NCI-H446 treated with DMSO at 0.1 percent for 48 hours (cell line): ENCODE data around the gene PDGFRB.
A peak's percentile ranks its signal among the peaks of the same experiment; 100 is the strongest.

Experiments
- DNase-seq: peaks from one replicate; lab custom pipeline; 2025; lab: John Stamatoyannopoulos, UW

Gene PDGFRB

DNA sequence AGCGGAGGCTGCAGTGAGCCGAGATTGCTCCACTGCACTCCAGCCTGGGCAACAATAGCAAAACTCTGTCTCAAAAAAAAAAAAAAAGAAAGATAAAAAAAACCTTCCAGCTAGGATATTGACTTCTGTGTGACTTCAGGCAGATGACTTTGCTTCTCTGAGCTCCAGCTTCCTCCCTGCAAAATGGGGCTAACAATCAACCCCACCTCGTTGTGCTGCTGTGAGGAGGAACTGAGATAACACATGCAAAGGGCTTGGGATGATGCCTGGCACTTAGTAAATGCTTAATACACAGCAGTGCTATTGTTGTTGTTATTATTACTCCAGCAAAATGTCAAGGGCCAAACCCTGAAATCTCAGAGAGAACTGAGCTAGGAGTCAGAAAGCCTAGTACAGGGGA, 7.4 kb upstream of the PDGFRB start:
- no peak for DNase-seq

DNA sequence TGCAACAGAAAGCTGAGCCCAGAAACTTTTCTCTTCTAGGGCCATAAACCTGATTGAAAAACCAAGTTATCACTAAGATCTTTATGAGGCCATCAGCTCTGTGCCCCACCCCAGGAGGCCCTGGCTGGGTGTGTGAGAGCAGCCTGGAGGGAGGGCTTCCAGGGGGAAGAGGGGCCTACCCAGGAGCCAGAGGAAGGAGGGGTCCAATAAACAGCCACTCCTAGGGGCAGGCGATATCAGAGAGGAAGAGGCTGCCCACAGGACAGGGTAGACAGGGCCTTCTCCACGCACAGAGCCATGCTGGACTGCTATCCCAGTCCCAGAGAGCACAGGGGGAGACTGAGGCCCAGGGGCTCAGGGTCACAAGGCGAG, 6.5 kb upstream of the PDGFRB start:
- no peak for DNase-seq

DNA sequence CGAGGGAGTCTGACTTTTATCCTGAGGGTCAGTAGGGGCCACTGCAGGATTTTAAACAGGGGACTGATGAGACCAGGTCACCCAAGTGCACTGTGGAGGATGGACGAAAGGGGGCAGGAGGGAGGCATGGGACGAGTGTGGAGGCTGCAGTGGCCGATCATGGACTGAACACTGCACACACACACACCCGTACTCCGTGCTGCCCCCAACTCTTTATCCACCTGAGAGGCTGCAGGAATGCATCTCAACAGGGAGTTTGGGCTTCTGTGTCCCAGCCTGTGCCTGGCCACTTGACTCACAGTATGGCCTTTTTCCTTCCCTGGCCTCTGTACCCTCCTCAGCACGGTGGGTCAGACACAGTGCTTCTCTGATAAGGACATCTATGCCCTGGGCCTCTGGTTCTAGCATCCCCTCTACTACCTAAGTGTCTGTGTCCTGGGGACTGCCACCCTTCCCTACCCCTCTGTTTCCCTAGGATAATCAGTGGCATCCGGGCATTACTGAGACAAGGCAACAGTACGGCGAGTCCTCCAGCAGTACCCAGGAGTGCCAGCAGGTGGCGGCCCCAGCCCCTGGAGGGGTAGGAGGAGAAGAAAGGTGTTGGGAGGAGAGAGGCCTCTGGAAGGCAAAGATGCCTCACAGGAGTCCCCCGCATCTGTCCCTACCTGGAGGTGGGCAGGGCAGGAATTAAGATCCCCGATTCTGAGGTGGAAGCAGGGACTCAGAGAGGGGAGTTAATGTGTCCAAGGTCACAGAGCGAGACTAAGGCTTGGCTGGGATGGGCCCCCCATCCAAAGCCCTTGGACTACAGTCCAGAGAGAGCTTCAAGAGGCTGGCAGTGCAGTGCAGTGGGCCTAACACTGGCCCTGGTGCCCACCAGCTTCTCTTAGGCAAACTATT, 5.8 kb upstream of the PDGFRB start:
- peak; percentile 23 for DNase-seq

DNA sequence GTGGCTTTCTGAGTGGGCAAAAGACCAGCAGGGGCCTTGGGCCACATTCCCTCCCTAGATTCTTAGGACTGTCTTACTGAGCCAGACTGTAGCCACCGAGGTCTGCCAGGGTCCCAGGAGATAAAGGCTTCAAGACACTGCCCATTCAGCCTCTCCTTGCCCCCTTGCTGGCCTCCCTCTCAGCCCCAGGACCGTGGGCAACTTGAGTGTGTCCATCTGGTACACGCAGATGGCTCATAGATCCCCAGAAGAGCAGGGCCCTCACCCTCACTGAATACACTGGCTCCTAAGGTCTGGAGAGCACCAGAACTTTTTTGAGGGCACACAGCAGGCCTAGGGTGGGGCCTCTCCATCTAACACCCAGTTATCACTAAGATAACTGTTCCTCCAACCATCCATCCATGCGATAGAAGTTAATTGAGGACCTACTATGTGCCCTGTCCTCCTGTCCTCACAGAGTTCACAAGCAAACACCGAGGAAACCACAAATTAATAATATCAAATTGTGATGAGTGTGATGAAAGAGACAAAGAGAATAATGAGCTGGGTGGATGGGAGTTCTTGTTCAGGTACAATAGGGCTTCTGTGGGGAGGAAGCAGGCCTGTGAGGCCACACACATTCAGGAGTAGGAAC, 4.9 kb upstream of the PDGFRB start:
- DNase-seq = no peak

DNA sequence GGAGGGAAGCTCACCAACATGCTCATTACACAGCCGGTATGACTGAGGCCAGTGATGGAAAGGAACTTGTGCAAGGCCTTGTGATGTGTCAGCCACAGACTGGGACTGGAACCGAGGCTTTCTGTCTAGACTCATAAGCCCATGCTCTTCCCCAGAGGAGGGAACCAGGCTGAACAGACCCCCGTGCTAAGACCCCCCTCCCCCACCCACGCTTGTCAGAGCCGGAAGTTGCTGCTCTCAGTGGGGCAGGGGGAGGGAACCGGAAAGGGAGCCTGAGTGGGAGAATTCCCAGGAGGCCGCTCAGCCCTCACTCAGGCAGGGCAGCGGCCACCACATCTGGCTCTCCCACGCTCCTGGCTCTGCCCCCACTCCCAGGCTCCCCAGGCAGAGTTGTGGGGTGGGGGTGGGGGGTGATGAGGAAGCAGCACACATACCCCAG, 4.1 kb upstream of the PDGFRB start:
- DNase-seq = no peak

DNA sequence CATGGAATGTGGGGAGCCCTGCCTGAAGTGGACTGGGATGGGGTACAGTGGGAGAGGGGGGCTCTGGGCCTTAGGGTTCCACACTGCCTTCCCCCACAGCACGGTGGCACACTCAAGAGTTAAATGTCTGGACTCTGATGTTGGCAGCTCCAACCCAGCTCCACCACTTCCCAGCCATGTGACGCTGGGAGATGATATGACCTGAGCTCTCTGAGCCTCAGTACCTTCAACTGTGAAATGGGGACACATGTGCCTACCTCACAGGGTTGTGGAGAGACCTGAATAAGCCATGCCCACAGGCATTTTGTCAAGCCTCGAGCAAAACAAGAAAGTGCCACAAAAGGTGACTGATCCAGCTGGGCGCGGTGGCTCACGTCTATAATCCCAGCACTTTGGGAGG, 3.4 kb upstream of the PDGFRB start:
- DNase-seq = no peak

DNA sequence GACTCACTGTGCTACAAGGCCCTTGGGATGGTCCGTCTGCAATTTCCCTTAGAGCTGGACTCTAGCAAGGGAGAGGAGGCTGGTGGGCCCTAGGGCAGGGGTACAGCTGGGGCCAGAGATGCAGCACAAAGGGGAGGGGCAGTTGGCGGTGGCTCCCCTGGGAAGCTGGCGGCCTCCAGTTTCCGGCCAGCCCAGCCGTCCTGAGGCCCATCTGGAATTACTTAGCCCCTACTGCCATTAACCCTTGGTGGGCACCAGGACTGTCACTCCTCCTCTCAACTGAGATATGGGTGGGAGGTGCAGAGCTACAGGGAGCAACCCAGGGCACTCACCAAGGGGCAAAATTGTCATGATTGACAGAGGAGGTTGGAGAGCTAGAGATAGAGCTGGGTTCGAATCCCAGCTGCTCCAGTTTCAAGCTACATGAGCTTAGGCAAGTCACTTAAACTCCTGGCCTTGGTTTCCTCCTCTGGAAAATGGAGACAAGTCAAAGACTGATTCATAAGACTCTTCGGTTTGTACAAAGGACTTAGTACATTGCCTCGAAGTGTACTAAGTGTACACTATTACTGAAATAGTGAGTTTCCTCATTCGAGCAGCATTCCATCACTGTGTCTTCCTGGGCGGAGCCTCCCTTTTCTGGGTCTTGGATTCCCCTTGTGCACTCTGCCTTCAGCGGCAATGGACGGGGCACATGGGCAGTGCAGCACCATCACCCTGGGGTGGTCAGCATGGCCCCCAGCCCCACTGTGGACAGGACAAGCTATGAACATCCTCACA, 2.7 kb upstream of the PDGFRB start:
- DNase-seq = no peak

DNA sequence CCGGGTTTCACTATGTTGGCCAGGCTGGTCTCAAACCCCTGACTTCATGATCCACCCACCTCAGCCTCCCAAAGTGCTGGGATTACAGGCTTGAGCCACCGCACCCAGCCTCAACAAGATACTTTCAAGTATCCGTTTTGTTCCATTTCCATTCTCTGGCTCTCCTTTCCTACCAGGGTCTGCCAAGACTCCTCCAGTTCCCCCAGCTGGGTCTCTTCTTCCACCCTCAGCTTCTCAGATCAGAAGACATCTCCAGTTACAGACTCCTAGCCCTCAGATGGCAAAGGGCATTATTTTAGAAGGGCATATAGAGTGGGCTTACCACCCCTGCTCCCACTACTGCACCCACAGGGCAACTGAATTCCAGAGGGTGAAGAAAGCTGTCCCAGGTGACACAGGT, 1.5 kb upstream of the PDGFRB start:
- no peak for DNase-seq

DNA sequence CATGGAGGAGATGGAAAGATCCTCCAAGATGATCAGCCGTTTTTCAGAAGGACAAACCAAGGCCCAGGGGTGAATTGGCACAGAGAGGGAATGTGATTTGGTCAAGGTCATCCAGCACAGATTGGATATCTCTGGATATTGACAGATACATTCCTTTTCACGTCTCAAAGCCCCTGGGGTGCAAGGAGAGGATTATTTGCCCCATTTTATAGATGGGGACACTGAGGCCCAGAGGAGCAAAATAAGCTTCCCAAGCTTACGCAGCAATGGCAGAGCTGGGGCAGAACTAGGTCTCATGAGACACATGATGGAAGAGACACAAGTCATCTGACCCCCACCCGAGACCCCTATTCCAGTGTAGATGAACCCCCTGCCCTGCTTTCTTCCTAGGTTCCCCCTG, 895 bp upstream of the PDGFRB start:
- no peak for DNase-seq

DNA sequence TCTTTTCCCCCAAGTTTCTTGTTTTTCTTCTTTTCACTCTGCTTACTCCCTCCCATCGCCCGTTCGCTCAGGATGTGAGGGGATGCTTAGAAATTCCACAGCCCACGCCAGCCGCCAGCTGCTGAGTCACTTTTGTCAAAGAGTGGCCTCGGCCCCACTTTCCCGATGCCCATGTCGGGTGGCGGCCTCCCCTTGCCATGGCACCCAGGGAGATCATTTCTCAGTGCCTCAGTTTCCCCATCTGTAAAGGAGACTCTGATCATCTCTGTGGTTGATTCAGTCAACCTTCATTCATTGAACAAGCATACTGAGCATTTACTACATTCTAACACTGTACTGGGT, 353 bp upstream of the PDGFRB start:
- no peak for DNase-seq

DNA sequence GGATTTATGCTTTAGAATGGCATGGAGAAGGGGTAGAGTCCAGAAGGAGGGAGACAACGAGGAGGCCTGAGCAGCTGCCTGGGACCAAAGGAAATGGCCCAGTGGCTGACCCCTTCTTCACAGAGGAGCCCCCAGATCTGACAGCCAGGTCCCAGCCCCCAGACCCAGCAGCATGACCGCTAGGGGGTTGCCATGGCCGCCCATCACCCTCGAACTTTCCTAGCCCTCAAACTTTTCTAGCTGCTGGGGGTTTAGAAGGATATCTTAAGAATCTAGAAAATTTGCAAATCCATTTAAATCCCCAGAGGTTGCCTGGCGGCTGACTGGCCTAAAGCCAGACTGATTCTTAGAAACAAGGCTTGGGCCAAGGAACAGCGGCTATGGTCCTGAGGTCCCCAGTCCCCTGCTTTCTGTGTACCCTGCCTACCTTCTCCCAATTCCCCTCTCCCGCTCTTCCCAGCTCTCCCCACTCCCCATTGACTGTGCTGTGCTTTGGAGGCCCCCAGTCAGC, 972 bp downstream of the PDGFRB start:
- DNase-seq = no peak

DNA sequence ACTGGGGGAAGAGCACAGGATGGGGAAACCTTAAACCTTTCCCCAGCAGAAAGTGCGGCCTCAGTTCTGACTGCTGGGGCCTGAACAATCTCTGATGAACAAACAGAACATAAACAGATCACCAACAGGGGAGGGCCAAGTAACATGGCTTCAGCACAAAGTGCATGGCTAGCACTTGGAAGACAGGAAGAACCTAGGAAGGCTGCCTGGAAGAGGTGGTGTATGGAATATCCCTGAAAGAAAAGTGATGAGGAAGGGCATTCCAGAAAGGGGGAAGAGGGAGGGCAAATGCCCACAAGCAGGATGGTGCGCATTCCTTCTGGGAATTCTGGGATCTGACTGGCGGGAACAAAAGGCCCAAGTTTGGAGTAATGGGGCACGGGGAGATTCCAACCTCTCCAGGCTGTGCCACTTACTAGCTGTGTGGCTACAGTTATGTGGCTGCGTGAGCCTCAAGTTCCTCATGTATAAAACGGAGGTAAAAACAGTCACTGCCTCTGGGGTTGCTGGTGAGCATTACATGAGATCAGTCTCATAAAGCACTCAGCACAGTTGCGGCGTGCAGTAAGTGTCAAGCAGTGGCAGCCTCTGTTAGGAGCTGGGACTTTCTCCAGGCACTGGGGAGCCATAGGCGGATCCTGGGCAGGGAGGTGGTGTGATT, 1.6 kb downstream of the PDGFRB start:
- no peak for DNase-seq

DNA sequence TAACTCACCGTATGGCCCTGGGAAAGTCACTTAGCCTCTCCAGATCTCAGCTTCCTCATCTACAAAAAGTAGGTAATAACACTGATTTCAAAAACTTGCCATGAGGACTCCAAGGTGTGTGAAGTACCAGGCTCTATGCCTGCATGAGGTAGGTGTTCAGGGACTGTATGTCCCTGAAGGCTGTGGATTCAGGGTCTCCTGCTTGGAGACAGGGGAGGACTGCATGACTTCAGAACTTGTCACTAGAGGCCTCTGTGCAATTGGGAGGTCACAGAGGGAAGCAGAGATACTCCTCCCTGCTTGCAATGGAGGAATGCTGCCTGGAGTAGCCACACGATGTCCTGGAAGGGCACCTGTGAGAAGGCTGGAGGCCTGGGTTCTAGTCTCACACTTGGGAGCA, 2.2 kb downstream of the PDGFRB start:
- no peak for DNase-seq

DNA sequence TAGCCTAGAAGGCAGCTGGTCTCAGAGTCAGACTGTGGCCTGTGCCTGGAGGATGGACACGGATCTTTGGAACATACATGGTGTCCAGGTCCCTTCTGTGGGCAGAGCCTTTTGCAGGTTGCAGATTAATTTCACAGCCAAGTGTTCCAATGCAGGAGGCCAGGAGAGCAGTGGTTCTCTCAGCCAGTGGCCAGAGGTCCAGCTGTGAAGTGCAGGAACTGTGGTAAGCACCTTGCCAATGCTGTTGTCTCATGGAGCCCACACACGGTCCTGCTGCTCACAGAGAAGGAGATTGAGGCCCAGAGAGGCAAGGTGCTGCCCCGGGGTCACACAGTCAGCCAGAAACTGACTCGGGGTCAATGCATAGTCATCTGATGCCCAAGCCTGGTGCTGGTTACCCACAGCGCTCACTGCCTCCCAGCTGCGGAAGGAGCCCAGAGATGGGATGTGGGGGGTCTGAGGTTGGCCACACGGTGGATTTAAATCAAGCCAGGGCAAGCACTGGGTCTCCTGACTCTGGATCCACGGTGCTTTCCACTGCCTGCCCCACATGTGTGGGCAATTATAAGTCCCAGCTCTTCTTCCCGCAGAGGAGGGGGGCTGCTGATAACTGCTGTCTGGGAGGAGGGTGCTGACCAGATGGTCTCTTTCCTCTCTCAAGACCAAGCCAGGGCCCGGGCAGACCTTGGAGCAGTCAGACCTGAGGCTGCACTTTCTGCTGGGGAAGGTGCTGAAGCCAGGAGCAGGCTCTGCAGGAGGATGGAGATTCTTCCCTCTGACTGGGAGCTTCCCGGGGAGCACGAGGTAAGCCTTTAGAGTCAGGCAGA, 2.8 kb downstream of the PDGFRB start:
- no peak for DNase-seq

DNA sequence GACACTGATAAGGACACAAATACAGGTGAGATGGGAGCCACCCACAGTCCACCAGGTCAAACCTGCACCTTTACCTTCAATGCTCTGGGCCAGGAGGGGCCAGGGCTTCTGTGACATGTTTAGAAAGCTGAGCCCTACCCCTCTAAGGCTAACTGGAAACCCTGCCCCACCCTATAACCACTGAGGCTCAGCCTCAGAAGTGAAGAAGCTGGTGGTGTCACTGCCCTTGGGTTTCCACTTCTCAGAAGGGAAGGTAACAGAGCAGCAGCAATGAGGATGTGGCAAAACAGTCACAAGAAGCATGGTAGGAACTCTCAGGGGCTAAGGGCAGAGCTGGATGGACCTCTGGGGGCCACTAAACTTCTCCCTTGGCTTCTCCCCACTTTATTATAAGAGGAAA, 6.0 kb downstream of the PDGFRB start:
- DNase-seq = no peak

DNA sequence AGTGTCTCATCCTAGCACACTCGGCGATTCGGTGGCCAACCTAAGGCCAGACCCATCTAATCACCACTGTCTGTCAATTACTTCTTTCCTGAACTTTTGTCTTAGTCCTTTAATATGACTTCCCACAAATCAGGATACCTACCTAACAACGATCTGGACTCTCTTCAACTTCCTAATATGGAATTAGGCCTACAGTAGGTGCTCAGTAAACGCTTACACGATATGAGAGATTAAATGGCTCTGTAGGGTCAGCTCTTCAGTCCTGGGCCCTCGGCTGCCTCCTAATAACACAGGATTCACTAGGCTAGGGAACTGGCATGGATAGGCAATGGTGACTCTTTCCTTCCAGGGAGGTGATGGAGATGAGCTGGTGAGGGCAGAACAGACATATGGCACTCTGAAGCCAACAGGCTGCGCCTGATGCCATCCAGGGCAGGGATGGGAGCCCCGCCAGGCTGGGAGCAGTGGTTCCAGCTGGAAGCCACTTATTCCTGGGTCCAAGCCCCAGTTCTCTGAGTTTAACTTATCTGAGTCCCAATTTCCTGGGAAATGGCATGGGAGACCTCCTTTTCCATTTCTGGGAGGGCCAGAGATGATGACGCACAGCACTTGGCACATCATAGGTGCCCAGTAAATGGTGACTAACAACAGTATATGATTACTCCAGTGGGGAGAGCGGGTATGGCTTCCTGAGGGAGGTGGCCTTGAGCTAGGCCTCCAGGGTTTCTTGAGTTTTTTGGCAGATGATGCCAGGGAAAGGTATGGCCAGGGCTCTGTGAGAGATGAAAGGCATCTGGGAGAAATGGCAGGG, 7.3 kb downstream of the PDGFRB start:
- DNase-seq = peak; percentile 86

DNA sequence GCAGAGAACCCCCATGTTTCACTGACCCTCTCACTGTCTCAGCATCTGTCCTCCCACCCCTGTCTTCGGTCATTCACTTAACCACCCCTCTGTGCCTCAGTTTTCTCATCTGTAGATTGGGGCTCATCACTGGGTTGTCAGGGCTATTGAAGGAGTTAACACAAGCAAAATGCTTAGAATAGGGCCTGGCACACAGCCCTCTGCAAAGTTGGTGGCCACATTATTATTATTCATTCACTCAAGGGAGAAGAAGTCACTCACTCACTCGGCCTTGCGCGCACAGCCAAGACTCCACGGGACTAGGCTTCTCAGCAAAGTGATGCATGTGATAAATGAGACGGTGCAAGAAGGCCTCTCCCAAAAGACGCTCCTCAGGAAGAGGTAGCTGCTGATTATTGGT, 8.0 kb downstream of the PDGFRB start:
- DNase-seq = peak; percentile 49

DNA sequence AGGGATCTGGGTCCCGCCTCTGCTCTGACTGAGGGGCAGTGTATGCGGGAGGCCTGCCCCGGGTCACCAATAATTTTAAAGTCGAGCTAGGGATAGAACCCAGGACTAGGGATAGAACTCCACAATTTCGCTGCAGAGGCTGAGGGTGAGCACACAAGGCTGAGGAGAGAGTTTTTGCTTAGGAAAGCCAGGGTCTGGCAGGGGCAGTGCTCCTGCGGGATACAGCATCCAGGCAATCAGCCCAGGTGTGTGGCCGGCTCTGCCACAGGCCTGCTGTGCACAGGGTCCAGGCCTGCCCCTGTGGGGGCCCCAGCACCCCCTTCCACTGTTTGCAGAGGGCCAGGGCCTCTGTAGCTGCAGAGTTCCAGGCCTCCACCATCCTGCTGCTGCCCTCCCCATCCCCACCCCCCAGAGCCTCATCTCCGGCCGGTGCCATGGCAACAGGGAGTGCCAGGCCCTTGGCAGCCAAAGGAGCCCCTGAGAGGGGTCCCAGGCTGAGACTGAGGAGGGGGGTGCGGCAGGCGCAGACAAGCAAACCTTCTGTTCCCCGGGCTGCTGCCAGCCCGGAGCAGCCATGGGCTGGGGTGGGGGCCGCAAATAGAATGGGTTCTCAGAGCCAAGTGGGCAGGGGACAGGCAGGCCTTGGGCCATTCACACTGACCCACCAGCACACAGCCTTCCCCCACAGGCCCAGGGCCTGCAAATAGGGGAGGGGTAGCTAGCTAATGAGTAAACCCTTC, 8.6 kb downstream of the PDGFRB start:
- peak; percentile 66 for DNase-seq

DNA sequence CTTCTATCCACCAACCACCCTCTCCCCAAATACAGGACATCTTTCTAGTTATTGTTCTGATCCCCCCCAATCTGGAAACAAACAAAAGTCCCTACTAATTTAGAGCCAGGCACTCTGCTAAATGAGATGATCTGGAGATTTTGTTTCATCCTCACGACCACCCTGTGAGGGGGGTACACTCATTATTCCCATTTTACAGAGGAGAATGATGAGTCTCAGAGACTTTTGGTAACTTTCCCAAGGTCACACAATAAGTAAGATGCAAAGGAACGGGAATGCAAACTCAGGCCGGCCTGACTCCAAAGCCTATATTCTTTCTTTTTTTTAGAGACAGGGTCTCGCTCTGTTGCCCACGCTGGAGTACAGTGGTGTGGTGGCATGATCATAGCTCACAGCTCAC, 9.4 kb downstream of the PDGFRB start:
- no peak for DNase-seq

DNA sequence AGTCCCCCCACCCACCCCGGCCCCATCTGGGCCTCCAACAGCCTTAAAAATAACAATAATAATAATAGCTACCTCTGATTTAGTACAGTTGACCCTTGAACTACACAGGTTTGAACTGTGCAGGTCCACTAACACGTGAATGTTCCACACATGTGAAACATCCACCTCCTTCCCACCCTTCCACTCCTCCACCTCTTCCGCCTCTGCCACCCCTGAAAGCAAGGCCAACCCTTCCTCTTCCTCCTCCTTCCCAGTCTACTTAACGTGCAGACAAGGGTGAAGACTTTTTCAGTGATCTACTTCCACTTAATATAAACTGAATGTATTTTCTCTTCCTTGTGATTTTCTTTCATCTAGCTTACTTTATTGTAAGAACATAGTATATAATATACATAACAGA, 10.8 kb downstream of the PDGFRB start:
- DNase-seq = no peak
